GM10248 (cell line): Measurements from ENCODE around the gene CCR1.

Source experiments
- CTCF ChIA-PET: fragments of 300-600 bp; sonication (Branson Sonifier 250); formaldehyde crosslinking; extraction: SDS; loops from one replicate; lab custom pipeline; 2021; ENCODE audit warnings: antibody characterized with exemption; lab: Yijun Ruan, JAX
- POLR2A ChIA-PET: fragments of 350-650 bp; sonication (Branson Sonifier 250); formaldehyde crosslinking; extraction: SDS; loops from one replicate; lab custom pipeline; 2020; ENCODE audit warnings: antibody characterized with exemption; lab: Yijun Ruan, JAX
- DNase-seq: peaks from one replicate; pipeline ENCODE4 v3.0.0; 2012; ENCODE audit errors: extremely low spot score
- TF ChIP-seq, protein P1 (sequence below): IDR thresholded peaks from 2 replicates; pipeline ENCODE4 v1.5.1; 2012; ENCODE audit warnings: mild to moderate bottlenecking, low read depth; ENCODE audit errors: extremely low read depth, missing control alignments, control extremely low read depth

Gene CCR1

DNA sequence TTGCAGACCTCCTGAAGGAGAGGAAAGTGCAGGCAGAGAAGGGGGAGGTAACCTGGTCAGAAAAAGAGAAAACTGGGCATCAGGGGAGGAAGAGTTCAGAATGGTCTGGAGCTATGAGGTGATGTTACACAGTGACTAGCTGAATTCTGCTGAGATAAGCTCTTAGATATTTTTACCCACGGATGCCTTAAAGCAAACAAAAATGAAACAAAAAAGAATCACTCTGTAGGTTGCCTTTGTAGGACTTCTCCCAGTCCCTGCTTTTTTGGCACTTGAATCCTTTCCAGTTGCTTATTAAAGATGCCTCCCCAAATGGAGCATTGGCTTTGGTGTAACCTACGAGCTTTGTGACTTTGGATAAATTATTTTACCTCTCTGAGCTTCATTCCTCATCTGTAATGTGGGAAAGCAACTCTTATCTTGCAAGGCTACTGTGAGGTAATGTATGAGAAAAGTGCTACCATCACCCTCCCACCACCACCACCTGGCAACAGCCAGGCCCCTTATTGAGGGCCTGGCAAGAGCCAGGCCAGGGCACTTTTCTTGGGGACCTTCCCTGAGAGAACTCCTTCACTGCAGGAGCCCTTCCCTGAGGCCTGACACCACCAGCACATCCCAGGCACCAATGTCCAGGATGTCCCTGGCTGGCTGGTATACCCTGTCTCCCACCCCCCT lies 2.7 kb downstream of the CCR1 start:
- CTCF ChIA-PET = interaction anchor here (1.0 to 3.8 kb wide), 3 partner anchors 9 to 18 kb away, joined by 3 to 12 read pairs (median 10); no protein-coding TSS in a partner anchor
- POLR2A ChIA-PET = no interaction called here
- TF ChIP-seq, protein P1, sequence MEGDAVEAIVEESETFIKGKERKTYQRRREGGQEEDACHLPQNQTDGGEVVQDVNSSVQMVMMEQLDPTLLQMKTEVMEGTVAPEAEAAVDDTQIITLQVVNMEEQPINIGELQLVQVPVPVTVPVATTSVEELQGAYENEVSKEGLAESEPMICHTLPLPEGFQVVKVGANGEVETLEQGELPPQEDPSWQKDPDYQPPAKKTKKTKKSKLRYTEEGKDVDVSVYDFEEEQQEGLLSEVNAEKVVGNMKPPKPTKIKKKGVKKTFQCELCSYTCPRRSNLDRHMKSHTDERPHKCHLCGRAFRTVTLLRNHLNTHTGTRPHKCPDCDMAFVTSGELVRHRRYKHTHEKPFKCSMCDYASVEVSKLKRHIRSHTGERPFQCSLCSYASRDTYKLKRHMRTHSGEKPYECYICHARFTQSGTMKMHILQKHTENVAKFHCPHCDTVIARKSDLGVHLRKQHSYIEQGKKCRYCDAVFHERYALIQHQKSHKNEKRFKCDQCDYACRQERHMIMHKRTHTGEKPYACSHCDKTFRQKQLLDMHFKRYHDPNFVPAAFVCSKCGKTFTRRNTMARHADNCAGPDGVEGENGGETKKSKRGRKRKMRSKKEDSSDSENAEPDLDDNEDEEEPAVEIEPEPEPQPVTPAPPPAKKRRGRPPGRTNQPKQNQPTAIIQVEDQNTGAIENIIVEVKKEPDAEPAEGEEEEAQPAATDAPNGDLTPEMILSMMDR = no peak
- DNase-seq = no peak

DNA sequence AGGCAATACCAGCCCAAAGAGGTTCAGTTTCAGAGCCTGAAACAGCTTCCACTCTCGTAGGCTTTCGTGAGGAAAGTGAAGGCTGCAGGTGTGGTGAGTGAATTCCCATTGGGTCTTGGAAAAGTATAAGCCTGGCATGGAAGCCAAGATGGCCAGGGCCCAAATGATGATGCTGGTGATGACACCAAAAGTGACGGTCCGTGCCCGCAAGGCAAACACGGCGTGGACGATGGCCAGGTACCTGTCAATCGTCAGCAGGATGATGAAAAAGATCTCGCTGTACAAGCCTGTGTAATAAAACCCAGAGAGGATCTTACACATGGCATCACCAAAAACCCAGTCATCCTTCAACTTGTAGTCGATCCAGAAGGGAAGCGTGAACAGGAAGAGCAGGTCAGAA lies 4.4 kb downstream of the CCR1 start:
- CTCF ChIA-PET = no interaction called here
- POLR2A ChIA-PET = no interaction called here
- TF ChIP-seq, protein P1 = no peak

DNA sequence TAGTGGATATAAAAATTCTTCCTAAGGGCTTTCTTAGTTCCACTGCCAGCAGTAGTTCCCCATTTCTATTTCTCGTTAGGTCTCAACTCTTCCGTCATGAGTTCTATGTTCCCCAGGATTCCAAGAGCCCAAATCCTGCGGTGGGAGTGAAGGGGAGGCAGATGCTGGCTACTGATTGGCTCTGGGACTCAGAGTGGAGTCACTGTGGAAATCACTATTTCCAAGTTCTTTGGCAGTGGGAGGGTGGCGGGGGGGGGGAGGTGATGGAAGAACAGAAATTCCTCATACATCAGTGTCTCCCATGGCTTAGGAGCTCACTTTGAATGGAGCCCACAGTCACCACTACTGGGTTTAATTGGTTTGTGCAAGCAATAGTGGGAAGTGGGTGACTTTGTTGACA lies 5.6 kb downstream of the CCR1 start:
- CTCF ChIA-PET = interaction anchor here (0.5 kb wide), 1 partner anchor 22 kb away, joined by 3 read pairs; no protein-coding TSS in a partner anchor
- no peak for DNase-seq
- TF ChIP-seq, protein P1 = no peak
- POLR2A ChIA-PET = no interaction called here

More for the DNA sequence above, 4.4 kb downstream of the CCR1 start:
- no peak for DNase-seq

DNA sequence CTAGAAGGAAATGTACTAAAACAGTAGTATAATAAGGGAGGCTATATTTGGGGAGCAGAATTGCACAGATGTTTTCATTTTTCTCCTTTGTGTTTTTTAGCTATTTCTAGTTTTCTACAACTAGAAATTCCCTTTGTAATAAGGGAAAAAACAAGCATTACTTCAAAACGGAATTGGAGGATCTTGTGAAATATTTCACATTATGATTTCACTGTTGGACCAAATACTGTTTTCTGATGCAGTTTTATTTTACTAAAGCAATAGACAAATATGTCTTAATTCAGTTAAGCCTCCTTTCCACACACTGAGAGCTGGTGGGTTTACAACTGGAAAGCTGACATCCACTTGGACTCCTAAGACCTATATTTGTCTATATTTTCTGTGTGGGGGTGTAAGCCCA lies 7.3 kb downstream of the CCR1 start:
- DNase-seq = no peak
- ChIA-PET CTCF (interaction anchor here (1.9 kb wide), 1 partner anchor 9 kb away, joined by 4 read pairs; no protein-coding TSS in a partner anchor), POLR2A (no interaction called here)
- TF ChIP-seq, protein P1 = no peak

DNA sequence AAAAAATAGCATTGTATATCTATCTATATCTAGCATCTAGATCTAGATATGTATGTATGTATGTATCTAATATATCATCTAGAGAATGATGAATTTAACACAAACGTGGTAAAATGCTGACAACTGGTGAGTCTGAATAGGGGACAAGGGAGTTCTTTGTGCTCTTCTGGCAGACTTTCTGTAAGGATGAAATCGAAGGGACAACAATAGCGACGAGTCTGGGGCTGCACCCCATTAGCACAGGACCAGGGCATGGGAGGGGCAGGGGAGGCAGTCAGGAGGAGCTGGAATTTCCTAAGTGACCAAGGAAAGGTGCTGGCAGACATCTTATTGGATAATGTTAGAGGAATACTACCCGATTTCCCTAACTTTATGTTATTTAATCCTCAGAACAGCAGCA lies 7.9 kb downstream of the CCR1 start:
- POLR2A ChIA-PET = no interaction called here
- TF ChIP-seq, protein P1 = no peak
- no peak for DNase-seq
- CTCF ChIA-PET = no interaction called here

DNA sequence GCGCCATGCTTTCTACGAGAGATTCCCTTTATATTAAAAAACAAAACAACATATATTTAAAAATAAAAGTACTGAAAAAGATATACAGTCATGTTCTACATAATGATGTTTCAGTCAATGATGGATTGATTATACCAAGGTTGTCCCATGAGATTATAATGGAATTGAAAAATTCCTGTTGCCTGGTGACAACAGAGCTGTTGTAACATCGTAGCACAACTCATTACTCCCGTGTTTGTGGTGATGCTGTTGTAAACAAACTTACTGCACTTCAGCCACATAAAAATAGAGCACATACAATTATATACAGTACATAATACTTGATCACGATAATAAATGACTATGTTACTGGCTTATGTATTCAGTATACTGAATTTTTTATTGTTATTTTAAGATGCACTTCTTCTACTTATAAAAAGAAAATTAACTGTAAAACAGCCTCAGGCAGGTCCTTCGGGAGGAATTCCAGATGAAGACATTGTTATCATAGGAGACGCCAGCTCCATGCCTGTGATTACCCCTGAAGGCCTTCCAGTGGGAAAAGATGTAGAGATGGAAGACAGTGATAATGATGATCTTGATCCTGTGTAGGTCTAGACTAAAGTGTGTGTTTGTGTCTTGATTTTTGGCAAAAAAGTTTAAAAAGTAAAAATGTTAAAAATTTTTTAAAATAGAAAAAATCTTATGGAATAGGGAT lies 11.7 kb downstream of the CCR1 start:
- ChIA-PET CTCF (interaction anchor here (1.2 to 1.6 kb wide), 2 partner anchors 11 to 18 kb away, joined by 3 to 6 read pairs; partner anchors contain the start of gene CCR1), POLR2A (no interaction called here)
- no peak for DNase-seq
- TF ChIP-seq, protein P1 = no peak
